WTC11 (cell line): Measurements from ENCODE around the gene MET. TPM values are rescaled to one million over a fixed set of nuclear protein-coding genes. Genes with fewer than 3 reads are reported as not detected.

Experiments
- ATAC-seq: fragments of 200-7000 bp; cut with Tn5 transposase; 2 replicates; pipeline ENCODE4 v1.10.0; 2021; ENCODE audit warnings: mild to moderate bottlenecking, moderate library complexity
- CTCF ChIA-PET: fragments of 300-600 bp; sonication (Branson Sonifier 250); formaldehyde crosslinking; loops from one replicate; lab custom pipeline; 2021; ENCODE audit warnings: antibody characterized with exemption; lab: Charles Lee
- POLR2A ChIA-PET: fragments of 350-600 bp; sonication (Branson Sonifier 250); formaldehyde crosslinking; loops from one replicate; lab custom pipeline; 2021; ENCODE audit warnings: antibody characterized with exemption; lab: Charles Lee
- DNase-seq: peaks from one replicate; pipeline ENCODE4 v3.0.0; 2021; ENCODE audit warnings: low spot score
- H3K27ac Mint-ChIP-seq: 2 replicates; pipeline ENCODE4 v1.8.0; 2021; ENCODE audit warnings: mixed read lengths
- H3K27me3 Mint-ChIP-seq: 2 replicates; pipeline ENCODE4 v1.8.0; 2021; ENCODE audit warnings: low read depth, mild to moderate bottlenecking, moderate library complexity, mixed read lengths
- H3K36me3 Mint-ChIP-seq: 2 replicates; pipeline ENCODE4 v1.8.0; 2021; ENCODE audit warnings: mixed read lengths
- H3K4me1 Mint-ChIP-seq: 2 replicates; pipeline ENCODE4 v1.8.0; 2022; ENCODE audit warnings: mixed read lengths
- H3K4me3 Mint-ChIP-seq: 2 replicates; pipeline ENCODE4 v1.8.0; 2021; ENCODE audit warnings: mild to moderate bottlenecking, moderate library complexity, mixed read lengths
- H3K9me3 Mint-ChIP-seq: 2 replicates; pipeline ENCODE4 v1.8.0; 2021; ENCODE audit warnings: mixed read lengths
- FOXK1 ChIP-seq: sonication (generic); formaldehyde crosslinking; IDR thresholded peaks from 2 replicates; pipeline ENCODE4 v1.8.0; 2022; ENCODE audit warnings: mild to moderate bottlenecking, moderate library complexity, missing genetic modification reagents
- FOXP1 ChIP-seq: sonication (generic); formaldehyde crosslinking; IDR thresholded peaks from 2 replicates; pipeline ENCODE4 v1.8.0; 2022; ENCODE audit warnings: missing genetic modification reagents, mild to moderate bottlenecking, moderate library complexity, borderline replicate concordance
- MLX ChIP-seq: sonication (generic); formaldehyde crosslinking; IDR thresholded peaks from 2 replicates; pipeline ENCODE4 v1.8.1; 2023; ENCODE audit warnings: mild to moderate bottlenecking, missing genetic modification reagents, moderate library complexity
- NR1H2 ChIP-seq: sonication (generic); formaldehyde crosslinking; IDR thresholded peaks from 2 replicates; pipeline ENCODE4 v1.9.0; 2021; ENCODE audit warnings: mild to moderate bottlenecking, moderate library complexity, missing genetic modification reagents
- PRRX2 ChIP-seq: fragments of 250-450 bp; sonication (Bioruptor Pico); IDR thresholded peaks from 2 replicates; pipeline ENCODE4 v1.8.0; 2021; ENCODE audit warnings: mild to moderate bottlenecking
- SMAD3 ChIP-seq: sonication (generic); formaldehyde crosslinking; IDR thresholded peaks from 2 replicates; pipeline ENCODE4 v1.8.0; 2022; ENCODE audit warnings: missing genetic modification reagents, mild to moderate bottlenecking, borderline replicate concordance
- SMAD4 ChIP-seq: sonication (generic); formaldehyde crosslinking; IDR thresholded peaks from 2 replicates; pipeline ENCODE4 v1.8.0; 2022; ENCODE audit warnings: mild to moderate bottlenecking, missing genetic modification reagents
- TP53 ChIP-seq: sonication (generic); formaldehyde crosslinking; IDR thresholded peaks from 2 replicates; pipeline ENCODE4 v1.8.1; 2023; ENCODE audit warnings: mild to moderate bottlenecking, missing genetic modification reagents
- ZNF219 ChIP-seq: sonication (generic); formaldehyde crosslinking; IDR thresholded peaks from 2 replicates; pipeline ENCODE4 v1.8.0; 2023; ENCODE audit warnings: missing genetic modification reagents, mild to moderate bottlenecking, borderline replicate concordance
- ZNF232 ChIP-seq: sonication (generic); formaldehyde crosslinking; IDR thresholded peaks from 2 replicates; pipeline ENCODE4 v1.8.0; 2022; ENCODE audit warnings: mild to moderate bottlenecking, missing genetic modification reagents
- ZNF416 ChIP-seq: fragments of 250-450 bp; sonication (Bioruptor Pico); IDR thresholded peaks from 2 replicates; pipeline ENCODE4 v1.9.0; 2021; ENCODE audit warnings: mild to moderate bottlenecking, inconsistent platforms
- total RNA-seq: library from RNA; stranded (reverse); gene quantifications from 3 replicates; pipeline ENCODE4 v1.2.3, GENCODE V29; 2021
- TF ChIP-seq, protein P1 (sequence below): fragments of 250-450 bp; sonication (Bioruptor Pico); IDR thresholded peaks from 2 replicates; pipeline ENCODE4 v1.9.0; 2021; ENCODE audit warnings: moderate library complexity, mild to moderate bottlenecking, inconsistent platforms, borderline replicate concordance
- TF ChIP-seq, protein P2 (sequence below): sonication (generic); formaldehyde crosslinking; IDR thresholded peaks from 2 replicates; pipeline ENCODE4 v1.8.0; 2022; ENCODE audit warnings: mild to moderate bottlenecking, missing genetic modification reagents
- TF ChIP-seq, protein P3 (sequence below): fragments of 250-450 bp; sonication (Bioruptor Pico); IDR thresholded peaks from 2 replicates; pipeline ENCODE4 v1.9.0; 2021; ENCODE audit warnings: mild to moderate bottlenecking, borderline replicate concordance
- TF ChIP-seq, protein P4 (sequence below): sonication (generic); formaldehyde crosslinking; conservative IDR thresholded peaks from 2 replicates; pipeline ENCODE4 v1.8.1; 2023; ENCODE audit warnings: mild to moderate bottlenecking, low read depth, missing genetic modification reagents, moderate library complexity
- TF ChIP-seq, protein P5 (sequence below): sonication (generic); formaldehyde crosslinking; IDR thresholded peaks from 2 replicates; pipeline ENCODE4 v1.8.0; 2023; ENCODE audit warnings: missing genetic modification reagents

MET gene
- total RNA-seq, 1 experiment from 2014 or later = 9.4 TPM

DNA sequence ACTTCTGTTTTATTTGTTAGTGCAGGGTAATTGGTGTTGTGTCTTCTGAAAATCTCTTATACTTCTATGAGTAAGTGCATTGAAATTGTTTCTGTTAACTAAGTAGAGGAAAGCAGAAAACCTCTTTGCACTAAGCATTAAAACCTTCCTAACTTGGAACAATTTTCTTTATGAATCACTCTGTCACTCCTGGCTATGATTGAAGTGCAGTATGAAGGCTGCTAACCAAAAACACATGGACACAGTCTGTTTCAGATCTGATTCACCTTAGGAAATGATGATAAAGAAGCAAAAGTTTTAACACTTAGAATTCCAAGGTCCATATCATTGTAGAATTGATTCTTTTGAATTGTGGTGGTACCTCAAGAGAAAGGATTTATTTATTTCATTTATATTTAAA lies 41.9 kb downstream of the MET start:
- no peak overlapping the region for H3K27ac Mint-ChIP-seq
- no peaks in the 10 kb centered on the region for H3K36me3 Mint-ChIP-seq
- DNase-seq (no peak), ATAC-seq (no peak)
- peaks cover 14% of the 10 kb centered on the region for H3K4me1 Mint-ChIP-seq
- H3K27me3 Mint-ChIP-seq = no peaks in the 10 kb centered on the region; the same call in 1 of the 2 replicates
- ChIA-PET POLR2A (interaction anchor here (0.7 kb wide), 1 partner anchor 39 kb away, joined by 5 read pairs; no protein-coding TSS in a partner anchor), CTCF (no interaction called here)
- H3K9me3 Mint-ChIP-seq = no peaks in the 10 kb centered on the region
- H3K4me3 Mint-ChIP-seq = no peak overlapping the region
- no peak for TF ChIP-seq ZNF416

DNA sequence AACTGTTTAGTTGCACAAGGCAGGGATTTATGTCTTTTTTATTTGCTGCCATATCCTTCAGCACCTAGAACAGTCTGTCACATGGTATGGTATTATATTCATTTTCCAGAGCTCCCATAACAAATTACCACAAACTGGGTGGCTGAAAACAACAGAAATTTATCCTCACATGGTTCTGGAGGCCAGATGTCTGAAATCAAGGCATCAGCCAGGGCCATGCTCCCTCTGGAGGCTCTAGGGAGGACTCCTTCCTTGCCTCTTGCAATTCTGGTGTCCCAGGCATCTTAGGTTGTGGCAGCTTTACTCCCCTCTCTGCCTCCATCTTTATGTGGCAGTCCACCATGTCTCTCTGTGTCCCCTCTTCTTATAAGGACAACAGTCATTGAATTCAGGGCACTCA lies 43.1 kb downstream of the MET start:
- TF ChIP-seq MLX (CRISPR knock-in tag) (no peak), FOXK1 (CRISPR knock-in tag) (no peak)
- TF ChIP-seq, protein P1, sequence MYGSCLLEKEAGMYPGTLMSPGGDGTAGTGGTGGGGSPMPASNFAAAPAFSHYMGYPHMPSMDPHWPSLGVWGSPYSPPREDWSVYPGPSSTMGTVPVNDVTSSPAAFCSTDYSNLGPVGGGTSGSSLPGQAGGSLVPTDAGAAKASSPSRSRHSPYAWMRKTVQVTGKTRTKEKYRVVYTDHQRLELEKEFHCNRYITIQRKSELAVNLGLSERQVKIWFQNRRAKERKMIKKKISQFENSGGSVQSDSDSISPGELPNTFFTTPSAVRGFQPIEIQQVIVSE (CRISPR knock-in tag) = no peak
- Mint-ChIP-seq H3K36me3 (no peaks in the 10 kb centered on the region), H3K27me3 (no peaks in the 10 kb centered on the region; the same call in 1 of the 2 replicates), H3K4me3 (no peak overlapping the region), H3K4me1 (peaks cover 14% of the 10 kb centered on the region), H3K9me3 (no peaks in the 10 kb centered on the region), H3K27ac (no peak overlapping the region)
- POLR2A ChIA-PET = no interaction called here
- ATAC-seq = no peak
- CTCF ChIA-PET = no interaction called here
- no peak for DNase-seq

- CTCF ChIA-PET = no interaction called here
- no peaks in the 10 kb centered on the region; the same call in 1 of the 2 replicates for H3K27me3 Mint-ChIP-seq
- H3K36me3 Mint-ChIP-seq = no peaks in the 10 kb centered on the region
- TF ChIP-seq PRRX2 (CRISPR knock-in tag) = no peak
- TF ChIP-seq, protein P2, sequence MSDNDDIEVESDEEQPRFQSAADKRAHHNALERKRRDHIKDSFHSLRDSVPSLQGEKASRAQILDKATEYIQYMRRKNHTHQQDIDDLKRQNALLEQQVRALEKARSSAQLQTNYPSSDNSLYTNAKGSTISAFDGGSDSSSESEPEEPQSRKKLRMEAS (CRISPR knock-in tag) = no peak
- TF ChIP-seq, protein P1 (CRISPR knock-in tag) = no peak
- TF ChIP-seq, protein P3, sequence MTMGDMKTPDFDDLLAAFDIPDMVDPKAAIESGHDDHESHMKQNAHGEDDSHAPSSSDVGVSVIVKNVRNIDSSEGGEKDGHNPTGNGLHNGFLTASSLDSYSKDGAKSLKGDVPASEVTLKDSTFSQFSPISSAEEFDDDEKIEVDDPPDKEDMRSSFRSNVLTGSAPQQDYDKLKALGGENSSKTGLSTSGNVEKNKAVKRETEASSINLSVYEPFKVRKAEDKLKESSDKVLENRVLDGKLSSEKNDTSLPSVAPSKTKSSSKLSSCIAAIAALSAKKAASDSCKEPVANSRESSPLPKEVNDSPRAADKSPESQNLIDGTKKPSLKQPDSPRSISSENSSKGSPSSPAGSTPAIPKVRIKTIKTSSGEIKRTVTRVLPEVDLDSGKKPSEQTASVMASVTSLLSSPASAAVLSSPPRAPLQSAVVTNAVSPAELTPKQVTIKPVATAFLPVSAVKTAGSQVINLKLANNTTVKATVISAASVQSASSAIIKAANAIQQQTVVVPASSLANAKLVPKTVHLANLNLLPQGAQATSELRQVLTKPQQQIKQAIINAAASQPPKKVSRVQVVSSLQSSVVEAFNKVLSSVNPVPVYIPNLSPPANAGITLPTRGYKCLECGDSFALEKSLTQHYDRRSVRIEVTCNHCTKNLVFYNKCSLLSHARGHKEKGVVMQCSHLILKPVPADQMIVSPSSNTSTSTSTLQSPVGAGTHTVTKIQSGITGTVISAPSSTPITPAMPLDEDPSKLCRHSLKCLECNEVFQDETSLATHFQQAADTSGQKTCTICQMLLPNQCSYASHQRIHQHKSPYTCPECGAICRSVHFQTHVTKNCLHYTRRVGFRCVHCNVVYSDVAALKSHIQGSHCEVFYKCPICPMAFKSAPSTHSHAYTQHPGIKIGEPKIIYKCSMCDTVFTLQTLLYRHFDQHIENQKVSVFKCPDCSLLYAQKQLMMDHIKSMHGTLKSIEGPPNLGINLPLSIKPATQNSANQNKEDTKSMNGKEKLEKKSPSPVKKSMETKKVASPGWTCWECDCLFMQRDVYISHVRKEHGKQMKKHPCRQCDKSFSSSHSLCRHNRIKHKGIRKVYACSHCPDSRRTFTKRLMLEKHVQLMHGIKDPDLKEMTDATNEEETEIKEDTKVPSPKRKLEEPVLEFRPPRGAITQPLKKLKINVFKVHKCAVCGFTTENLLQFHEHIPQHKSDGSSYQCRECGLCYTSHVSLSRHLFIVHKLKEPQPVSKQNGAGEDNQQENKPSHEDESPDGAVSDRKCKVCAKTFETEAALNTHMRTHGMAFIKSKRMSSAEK (CRISPR knock-in tag) = no peak
- no peak for TF ChIP-seq ZNF219 (CRISPR knock-in tag)
- no peak for TF ChIP-seq SMAD3
- no peak for TF ChIP-seq FOXP1 (CRISPR knock-in tag)
- TF ChIP-seq NR1H2 (CRISPR knock-in tag) = no peak
- TF ChIP-seq SMAD4 (CRISPR knock-in tag) = no peak
- TF ChIP-seq TP53 (CRISPR knock-in tag) = no peak
- TF ChIP-seq, protein P4, sequence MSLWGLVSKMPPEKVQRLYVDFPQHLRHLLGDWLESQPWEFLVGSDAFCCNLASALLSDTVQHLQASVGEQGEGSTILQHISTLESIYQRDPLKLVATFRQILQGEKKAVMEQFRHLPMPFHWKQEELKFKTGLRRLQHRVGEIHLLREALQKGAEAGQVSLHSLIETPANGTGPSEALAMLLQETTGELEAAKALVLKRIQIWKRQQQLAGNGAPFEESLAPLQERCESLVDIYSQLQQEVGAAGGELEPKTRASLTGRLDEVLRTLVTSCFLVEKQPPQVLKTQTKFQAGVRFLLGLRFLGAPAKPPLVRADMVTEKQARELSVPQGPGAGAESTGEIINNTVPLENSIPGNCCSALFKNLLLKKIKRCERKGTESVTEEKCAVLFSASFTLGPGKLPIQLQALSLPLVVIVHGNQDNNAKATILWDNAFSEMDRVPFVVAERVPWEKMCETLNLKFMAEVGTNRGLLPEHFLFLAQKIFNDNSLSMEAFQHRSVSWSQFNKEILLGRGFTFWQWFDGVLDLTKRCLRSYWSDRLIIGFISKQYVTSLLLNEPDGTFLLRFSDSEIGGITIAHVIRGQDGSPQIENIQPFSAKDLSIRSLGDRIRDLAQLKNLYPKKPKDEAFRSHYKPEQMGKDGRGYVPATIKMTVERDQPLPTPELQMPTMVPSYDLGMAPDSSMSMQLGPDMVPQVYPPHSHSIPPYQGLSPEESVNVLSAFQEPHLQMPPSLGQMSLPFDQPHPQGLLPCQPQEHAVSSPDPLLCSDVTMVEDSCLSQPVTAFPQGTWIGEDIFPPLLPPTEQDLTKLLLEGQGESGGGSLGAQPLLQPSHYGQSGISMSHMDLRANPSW = no peak
- TF ChIP-seq, protein P5, sequence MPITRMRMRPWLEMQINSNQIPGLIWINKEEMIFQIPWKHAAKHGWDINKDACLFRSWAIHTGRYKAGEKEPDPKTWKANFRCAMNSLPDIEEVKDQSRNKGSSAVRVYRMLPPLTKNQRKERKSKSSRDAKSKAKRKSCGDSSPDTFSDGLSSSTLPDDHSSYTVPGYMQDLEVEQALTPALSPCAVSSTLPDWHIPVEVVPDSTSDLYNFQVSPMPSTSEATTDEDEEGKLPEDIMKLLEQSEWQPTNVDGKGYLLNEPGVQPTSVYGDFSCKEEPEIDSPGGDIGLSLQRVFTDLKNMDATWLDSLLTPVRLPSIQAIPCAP (CRISPR knock-in tag) = no peak
- TF ChIP-seq ZNF232 (CRISPR knock-in tag) = no peak
- no peak for ATAC-seq
- POLR2A ChIA-PET = no interaction called here
- H3K4me3 Mint-ChIP-seq = no peak overlapping the region
- DNase-seq = no peak
- H3K27ac Mint-ChIP-seq = no peak overlapping the region
- H3K9me3 Mint-ChIP-seq = no peaks in the 10 kb centered on the region
- peaks cover 3% of the 10 kb centered on the region for H3K4me1 Mint-ChIP-seq
Measured at GRCh38 chr7:116717137-116717536, 45.1 kb downstream of the MET start.
